NCI-H2029 treated with DMSO at 0.1 percent for 48 hours (cell line): ENCODE measurements around the gene TRABD.
"Not testable (repeated sequence)": the region's sequence is repeated elsewhere in the genome, so short reads cannot be mapped to it uniquely, and the experiment has no call there.

Experiments used
- DNase-seq: peaks from one replicate; lab custom pipeline; 2025; lab: John Stamatoyannopoulos, UW

The TRABD gene, protein sequence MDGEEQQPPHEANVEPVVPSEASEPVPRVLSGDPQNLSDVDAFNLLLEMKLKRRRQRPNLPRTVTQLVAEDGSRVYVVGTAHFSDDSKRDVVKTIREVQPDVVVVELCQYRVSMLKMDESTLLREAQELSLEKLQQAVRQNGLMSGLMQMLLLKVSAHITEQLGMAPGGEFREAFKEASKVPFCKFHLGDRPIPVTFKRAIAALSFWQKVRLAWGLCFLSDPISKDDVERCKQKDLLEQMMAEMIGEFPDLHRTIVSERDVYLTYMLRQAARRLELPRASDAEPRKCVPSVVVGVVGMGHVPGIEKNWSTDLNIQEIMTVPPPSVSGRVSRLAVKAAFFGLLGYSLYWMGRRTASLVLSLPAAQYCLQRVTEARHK

DNA sequence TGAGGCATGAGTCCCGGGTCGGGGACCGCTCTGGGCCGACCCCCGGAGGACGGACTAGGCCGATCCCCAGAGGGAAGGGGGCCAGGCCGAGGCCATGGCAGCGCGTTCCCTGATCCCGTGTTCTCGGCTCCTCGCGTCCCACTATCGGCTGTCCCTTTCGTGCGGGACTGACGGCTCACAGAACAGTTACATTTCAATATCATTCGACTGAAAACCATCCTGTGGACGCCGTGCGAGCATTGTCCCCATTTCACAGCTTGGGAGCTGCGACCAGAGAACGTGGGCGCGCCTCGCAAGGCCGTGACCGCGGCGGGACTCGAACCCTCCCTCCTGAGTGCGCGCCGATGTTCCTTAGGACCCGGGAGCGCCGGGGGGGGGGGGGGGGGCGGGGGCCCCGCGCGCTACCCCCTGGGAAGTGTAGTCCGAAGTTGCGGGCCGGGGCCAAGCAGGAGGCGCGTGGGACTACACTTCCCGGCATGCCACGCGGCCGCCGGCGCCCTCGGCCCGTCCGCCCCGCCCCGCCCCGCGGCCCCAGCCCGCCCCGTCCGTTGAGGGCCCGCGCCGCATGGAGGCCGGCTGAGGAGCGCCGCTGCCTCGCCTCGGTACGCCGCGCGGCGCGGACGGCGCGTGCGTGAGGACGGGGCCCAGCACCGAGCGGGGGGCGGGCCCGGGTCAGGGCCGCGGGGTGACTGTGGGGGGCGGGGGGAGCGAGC, at the start of gene TRABD:
Gene TRABD (plus strand): TSS at position 539 of the 713 bp plus-strand sequence. CDS start 7,148 bp downstream, outside the sequence.
- DNase-seq: no peak

DNA sequence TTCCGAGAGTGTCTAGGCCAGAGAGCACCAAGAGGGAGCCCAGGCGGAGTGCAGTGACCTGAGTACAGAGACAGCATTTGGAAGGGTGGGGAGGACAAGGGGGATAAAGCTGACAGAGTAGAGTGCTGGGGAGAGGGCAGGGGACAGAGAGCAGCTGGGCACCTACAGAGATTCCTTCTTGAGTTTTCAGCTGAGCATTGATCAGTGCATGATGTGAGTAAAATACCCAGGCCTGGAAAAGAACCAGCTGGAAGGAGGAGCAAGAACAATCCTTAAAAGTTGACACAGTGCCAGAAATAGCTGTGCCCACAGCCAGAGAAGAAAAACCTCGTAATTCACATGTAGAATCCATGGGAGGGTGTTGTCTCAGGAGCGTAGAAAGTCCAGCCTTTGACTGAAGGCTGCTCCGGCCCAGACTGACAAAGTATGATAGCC, 49.1 kb upstream of the TRABD start:
- DNase-seq: peak; percentile 41

DNA sequence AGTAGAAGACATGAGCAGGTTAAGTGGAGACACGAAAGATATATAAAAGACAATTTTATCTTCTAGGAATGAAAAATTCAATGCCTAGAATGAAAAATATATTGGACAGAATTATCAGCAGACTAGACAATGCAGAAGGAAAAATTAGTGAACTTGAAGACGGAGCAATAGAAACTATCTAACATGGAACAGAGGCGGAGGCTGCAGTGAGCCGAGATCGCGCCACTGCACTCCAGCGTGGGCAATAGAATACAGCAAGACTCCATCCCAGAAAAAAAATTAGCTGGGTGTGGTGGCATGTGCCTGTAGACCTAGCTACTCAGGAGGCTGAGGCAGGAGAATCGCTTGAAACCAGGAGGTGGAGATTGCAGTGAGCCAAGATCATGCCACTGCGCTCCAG, 48.4 kb upstream of the TRABD start:
- not testable (repeated sequence) for DNase-seq

DNA sequence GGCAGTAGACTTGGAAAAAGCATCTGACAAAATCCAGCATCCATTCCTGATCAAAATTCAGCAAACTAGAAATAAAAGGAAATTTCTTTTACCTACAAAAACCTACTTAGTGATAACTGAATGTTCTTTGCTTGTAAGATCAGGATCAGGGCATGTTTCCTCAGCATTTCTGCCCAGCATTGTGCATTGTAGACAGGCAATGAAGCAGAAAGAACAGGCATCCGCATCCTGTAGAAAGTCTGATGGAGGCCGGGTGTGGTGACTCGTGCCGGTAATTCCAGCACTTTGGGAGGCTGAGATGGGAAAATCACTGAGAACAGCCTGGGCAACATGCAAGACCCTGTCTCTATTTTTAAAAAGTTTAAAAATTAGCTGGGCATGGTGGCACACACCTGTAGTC, 47.7 kb upstream of the TRABD start:
- DNase-seq: no peak

DNA sequence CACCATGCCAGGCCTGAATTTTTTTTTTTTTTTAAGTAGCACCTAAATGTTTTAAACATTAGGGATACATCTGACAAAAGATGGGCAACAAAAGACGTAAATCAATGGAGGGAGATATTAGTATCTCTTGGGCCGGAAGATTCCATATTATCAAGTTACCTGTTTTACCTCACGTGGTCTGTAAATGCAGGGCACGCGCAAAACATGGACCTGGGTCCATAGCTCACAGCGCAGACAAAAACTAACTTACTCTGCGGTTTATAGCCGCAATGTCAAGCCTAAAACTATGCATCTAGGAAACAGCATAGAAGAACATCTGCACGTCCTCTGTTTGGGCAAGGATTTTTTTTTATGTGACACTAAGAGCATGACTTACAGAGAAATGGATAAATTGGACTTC, 46.7 kb upstream of the TRABD start:
- DNase-seq: no peak

DNA sequence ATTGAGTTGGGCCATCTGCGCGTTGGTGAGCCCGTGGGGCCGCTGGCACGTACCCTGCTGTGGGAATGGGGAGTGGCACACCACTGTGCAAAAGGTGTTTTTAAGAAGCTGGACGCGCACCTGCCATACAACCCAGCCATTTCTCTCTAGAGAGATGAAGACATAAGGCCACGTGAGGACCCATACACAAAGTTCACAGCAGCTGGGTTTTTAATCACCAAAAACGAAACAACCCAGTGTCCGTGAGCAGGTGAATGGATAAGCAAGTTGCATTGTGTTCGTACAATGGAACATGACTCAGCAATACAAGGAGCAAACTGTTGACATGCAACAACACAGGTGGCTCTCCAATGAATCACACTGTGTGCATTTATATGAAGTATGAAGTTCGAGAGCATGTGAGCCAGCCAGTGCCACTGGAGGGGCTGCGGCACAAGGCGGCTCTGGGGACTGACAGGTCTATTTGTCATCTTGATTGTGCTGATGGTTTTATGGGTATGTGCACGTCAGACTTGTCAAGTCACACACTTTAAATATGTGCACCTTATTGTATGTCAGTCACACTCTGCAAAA, 45.8 kb upstream of the TRABD start:
- peak; percentile 72 for DNase-seq

DNA sequence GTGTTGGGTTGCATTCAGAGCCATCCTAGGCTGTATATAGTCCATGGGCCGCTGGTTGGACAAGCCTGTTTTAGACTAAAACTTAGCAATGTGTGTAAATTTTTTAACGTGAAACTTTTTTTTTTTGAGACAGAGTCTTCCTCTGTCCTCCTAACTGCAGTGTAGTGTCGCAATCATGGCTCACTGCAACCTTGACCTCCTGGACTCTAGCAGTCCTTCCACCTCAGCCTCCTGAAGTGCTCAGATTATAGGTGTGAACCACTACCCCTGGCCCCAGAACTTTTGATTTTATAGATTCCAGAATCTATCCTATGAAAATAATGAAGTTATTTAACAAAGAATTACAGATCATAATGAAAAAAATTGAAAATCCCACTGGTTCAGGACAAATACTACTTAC, 45.1 kb upstream of the TRABD start:
- no peak for DNase-seq

DNA sequence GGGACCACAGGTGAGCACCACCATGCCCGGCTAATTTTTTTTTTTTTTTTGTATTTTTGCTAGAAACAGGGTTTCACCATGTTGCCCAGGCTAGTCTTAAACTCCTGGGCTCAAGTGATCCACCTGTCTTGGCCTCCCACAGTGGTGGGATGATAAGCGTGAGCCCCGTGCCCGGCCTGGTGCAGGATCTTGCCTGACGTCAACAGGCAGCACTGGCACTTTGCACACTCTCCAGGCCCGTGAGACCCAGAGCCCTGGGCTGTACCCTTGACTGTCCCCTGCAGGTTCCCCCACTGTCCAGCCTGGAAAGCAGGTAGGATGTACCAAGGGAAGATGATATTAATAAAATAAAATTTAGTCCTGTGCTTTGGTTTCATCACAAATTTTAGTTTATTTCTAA, 44.3 kb upstream of the TRABD start:
- no peak for DNase-seq

DNA sequence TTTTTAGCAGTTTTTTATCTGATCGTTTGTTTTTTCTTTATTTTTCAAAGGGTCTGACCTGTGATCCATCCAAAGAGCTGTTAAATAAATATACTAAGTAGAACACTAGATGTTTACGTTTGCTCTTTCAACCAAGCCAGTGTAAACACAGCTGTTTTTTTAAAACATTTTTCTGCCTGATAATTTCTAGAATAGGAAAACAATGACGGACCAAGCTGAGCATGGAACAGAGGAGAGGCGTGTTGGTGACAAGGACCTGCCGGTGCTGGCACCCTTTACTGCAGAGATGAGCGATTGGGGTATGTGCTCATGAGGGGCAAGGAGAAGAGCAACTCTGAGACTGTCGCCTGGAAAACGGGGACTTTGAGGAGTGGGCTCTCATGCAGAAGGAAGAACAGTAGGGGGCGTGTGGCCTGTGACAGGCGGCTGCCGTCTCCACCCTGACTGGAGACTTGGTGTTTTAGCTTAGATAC, 43.8 kb upstream of the TRABD start:
- DNase-seq: peak; percentile 59

DNA sequence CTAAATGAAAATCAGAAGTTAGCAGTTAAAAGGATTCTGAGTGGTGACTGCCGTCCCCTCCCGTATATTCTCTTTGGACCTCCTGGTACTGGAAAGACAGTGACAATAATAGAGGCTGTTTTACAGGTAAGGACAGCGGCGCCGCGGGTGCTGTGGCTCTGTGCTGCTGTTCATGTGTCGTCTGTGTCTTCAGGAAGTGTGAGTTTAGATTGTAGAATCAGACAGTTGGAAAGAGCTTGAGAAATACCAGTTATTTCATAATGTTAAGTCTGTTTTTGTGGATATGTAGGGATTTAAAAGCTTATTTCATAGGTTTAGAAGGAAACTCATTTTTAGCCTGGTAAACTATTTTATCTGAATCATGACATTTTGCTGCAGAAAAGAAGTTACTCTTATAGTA, 42.6 kb upstream of the TRABD start:
- DNase-seq: no peak

DNA sequence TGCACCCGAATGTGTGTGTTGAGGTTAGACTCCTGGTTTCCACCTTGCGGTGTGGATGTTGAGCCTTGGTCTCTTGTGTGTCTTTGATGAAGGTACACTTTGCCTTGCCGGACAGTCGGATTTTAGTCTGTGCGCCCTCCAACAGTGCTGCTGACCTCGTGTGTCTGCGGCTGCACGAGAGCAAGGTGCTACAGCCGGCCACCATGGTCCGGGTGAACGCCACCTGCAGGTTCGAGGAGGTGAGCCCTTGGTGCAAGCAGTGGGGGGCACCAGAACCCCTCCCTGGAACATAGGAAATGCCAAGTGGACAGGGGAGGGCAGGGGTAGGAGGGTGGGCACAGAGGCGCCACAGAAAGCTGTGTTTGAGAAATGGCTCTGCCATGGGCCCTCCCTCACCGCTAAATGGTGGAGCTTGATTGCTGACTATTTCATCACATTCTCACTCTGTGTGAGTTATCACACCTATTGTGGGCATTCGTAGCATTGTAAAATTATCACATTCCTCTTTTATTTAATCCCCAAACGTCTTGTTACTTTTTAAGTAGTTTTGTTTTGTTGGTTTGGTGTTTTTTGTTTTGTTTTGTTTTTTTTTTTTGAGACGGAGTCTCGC, 41.6 kb upstream of the TRABD start:
- DNase-seq: no peak

DNA sequence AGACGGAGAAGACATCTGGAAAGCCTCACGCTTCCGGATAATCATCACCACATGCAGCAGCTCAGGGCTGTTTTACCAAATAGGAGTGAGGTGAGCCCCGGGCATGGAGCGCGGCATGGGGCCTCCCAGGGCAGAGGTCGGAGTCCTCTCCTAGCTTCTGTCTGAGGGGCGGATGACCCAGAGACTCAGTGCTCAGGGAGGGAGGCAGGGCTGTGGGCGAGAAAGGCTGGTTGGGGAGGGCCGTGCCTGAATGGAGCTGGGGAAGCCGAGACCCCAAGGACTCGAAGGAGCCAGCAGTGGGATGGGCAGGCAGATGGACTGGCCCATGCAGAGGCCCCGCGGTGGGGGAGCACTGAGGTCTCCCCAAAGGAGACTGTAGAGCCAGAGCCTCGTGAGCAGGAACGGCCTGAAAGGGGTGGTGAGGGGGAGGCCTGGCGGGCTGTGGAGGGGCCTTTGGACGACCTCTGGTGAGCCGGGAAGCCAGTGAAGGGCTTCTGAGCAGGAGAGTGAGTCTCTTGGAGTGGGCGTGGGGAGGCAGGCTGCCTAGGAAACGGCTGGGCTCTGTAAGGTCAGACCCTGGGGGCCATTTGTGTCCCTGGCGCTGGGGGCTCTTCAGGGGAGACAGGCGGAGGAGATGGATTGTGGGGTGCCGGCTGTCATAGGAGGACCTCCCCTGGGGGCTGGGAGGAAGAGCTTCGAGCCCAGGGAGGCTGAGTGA, 39.8 kb upstream of the TRABD start:
- no peak for DNase-seq

DNA sequence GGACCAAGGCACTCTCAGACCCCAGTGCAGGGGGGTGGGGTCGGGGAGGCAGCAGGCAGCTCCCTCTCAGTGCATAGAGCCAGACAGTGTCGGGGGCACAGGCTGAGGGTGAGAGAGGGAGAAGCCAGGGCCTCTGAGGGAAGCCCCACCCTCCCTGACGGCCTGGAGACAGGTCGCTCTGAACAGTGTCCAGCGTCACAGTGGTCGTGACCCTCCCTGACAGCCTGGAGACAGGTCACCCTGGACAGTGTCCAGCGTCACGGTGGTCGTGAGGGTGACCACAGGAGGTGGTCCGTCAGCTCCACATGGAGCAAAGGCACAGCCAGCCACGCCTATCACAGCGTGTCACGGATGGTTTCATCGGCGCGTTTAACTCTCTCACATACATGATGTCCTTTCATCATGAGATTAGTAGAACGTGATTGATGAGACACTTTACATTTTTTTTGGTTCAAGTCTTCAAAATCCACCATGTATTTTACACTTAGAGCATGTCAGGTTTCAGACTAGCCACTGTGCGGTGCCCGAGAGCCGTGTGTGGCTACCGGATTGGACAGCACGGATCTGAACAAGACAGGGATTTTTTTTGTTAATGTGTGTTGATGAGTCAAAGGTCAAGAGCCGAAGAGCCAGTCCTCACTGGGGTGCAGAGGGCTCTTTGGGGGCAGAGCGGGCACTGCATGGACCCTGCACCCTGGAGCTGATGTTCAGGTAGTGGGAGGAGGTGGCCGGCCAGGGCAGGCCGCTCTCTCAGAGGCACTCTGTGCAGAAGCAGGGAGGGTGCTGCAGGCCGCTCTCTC, 39.1 kb upstream of the TRABD start:
- DNase-seq: no peak

DNA sequence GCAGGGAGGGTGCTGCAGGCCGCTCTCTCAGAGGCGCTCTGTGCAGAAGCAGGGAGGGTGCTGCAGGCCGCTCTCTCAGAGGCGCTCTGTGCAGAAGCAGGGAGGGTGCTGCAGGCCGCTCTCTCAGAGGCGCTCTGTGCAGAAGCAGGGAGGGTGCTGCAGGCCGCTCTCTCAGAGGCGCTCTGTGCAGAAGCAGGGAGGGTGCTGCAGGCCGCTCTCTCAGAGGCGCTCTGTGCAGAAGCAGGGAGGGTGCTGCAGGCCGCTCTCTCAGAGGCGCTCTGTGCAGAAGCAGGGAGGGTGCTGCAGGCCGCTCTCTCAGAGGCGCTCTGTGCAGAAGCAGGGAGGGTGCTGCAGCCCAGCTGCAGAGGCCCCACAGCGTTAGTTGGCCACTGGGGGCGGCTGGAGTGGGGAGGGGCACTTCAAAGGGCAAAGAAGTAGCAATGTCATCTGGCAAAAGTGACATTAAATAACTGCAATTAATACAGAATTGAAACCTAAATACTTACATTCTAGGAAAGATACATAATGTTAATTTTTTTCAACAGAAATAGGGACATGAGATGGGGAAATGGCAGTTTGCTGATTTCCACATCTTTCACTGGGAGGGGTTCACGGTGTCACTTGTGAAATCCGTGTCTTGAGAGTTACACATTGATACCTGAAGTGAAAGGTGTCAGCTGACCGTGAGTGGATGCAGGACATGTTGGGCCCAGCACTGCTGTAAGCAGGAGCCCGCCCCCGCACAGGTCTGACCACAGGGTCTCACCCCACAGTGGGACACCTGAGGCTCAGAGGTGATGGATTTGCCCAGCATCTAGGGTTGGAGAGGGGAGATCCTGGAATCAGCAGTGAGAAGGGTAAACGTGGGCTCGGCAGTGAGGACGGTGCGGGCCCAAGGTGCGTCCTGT, 38.2 kb upstream of the TRABD start:
- not testable (repeated sequence) for DNase-seq

DNA sequence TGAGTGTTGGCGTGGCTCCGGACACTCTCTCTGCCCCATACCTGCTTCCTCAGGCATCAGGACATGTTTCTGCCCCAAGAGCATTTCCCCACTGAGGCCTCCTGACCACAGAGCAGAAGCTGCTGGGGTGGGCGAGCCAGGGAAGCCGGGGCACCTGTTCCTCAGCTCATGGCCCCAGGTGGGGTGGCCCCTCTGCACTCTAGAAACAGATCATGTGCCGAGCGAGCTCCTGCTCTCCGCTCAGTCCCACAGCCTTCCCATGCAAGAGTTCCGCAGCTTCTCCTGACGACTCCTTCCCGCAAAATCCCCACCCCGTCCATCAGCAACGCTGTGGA, 37.6 kb upstream of the TRABD start:
- DNase-seq: no peak

DNA sequence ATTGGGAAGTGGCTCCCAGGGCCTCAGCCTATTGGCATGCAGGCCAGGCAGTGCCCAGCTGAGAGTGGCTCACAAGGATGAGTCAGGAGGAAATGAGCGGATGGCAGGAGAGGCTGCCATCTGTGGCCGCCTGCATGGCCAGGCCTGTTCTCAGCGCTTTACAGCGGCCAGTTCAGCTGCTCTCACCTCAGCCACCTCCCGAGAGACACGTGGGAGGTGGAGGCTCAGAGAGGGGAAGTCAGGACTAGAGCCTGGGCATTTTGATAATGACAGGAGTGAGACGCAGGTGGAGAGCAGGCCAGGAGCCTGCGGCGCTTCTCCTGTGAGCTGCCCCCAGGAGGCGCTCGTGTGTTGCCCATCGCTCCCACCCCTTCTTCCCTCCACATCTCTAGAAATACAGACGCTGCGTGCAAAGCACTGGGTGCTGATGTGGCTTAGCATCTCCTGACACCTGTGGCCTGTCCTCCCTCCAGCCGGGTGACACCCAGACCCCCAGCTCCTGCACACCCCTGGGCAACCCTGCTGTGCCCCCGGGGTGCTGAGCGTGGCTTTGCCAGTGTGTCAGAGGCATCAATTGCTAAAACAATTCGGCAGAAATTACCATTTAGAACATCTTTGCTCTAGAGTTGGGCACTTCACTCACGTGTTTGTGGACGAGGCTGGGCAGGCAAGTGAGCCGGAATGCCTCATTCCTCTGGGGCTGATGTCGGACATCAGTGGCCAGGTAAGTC, 36.6 kb upstream of the TRABD start:
- no peak for DNase-seq

DNA sequence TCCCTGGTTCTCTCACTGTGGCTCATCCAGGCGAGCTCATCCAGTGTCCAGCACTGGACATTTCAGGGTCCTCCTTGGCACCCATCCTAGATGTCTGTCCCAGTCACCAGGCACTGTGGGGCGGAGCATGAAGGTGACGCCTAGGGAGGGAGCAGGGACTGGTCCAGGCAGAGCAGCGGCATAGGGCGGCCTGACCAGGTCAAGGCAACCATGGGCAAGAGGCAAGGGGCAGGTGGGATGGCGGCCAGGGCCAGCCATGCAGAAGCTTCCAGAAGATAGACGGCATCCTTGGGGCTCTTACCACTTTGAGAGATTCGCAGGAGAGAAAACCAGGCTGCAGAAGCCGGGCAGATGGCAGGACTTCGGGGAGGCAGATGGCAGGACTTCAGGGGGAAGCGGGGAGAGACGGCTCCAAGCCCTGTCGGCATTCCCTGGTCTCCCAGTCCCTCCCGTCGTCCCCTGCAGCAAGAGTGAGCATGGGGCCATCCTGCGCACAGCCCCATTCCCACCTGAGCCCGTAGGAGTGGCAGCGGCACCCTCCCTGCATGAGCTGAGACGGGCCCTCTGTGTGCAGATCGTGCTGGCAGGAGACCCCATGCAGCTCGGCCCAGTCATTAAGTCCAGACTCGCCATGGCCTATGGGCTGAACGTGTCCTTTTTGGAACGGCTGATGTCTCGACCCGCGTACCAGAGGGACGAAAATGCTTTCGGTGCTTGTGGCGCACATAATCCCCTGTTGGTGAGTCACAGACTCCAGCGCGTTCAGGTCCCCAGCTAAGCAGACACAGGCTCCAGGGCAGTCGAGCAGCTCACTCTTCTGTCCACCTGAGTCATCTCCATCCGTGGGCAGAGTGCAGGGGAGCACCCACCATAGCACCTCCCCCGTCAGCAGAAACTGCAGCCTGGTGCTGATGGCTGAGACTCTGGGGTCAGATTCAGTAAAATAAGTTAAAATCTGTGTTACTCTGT, 35.3 kb upstream of the TRABD start:
- DNase-seq: no peak
